HCT116 (cell line): ENCODE results near the gene C2CD3. TPM values are rescaled to one million over a fixed set of nuclear protein-coding genes. Genes with fewer than 3 reads are reported as not detected.

ENCODE experiments used
- ATAC-seq: fragments of 200-7000 bp; cut with Tn5 transposase; 2 replicates; pipeline ENCODE4 v1.9.1; 2020; ENCODE audit warnings: mild to moderate bottlenecking, moderate library complexity
- BruUV-seq: library from RNA; stranded (reverse); fragments of 400-500 nt; replicated peaks from 2 replicates; lab custom pipeline; 2021; lab: Mats Ljungman, UMichigan
- CTCF ChIA-PET: fragments of 300-600 bp; sonication (Branson Sonifier 250); formaldehyde crosslinking; loops from one replicate; lab custom pipeline; 2021; ENCODE audit warnings: antibody characterized with exemption; lab: Charles Lee
- POLR2A ChIA-PET: fragments of 300-600, 350-600 bp; sonication (Branson Sonifier 250); formaldehyde crosslinking; loops from one replicate; lab custom pipeline; 2021; ENCODE audit warnings: antibody characterized with exemption; lab: Charles Lee
- RAD21 ChIA-PET, 2 experiments: fragments of 300-600 bp; sonication (Branson Sonifier 250); formaldehyde crosslinking; loops; one replicate each; lab custom pipeline; 2023; ENCODE audit warnings: low total read pairs in 2 of 2; ENCODE audit not compliant: uncharacterized antibody in 2 of 2, unreplicated experiment in 2 of 2, low non-redundant PET in 1 of 2; lab: Charles Lee
- DNase-seq: peaks from one replicate; pipeline ENCODE4 v3.0.0-alpha.2; 2010; ENCODE audit warnings: low read depth, low spot score
- H2AFZ ChIP-seq: fragments of 200-600 bp; shearing (Covaris generic), sonication (generic); 2 replicates; pipeline ENCODE4 v1.6.1; 2017; ENCODE audit warnings: low read depth, mixed run types, mixed read lengths, antibody characterized with exemption, low read length; ENCODE audit not compliant: poor library complexity, severe bottlenecking
- H3K27ac ChIP-seq: 2 replicates; pipeline ENCODE4 v1.5.1; 2012; ENCODE audit warnings: low read depth, low read length
- H3K27me3 ChIP-seq: fragments of 200-600 bp; sonication (generic); 2 replicates; pipeline ENCODE4 v1.6.1; 2016; ENCODE audit warnings: mixed run types, low read length, mixed read lengths; ENCODE audit not compliant: insufficient read depth
- H3K36me3 ChIP-seq, 2 experiments: fragments of 200-500 bp in 1 of 2; fragments of 200-600 bp in 1 of 2; sonication (Bioruptor generic) in 1 of 2; sonication (generic) in 1 of 2; 2 replicates each; pipeline versions ENCODE4 v1.5.1 to v1.6.1; 2014 to 2016; ENCODE audit warnings: low read length in 2 of 2, inconsistent platforms in 1 of 2, mixed read lengths in 1 of 2, mixed run types in 1 of 2; ENCODE audit not compliant: insufficient read depth in 2 of 2, control insufficient read depth in 1 of 2
- H3K4me1 ChIP-seq, 2 experiments: fragments of 200-600 bp in 1 of 2; sonication (generic) in 1 of 2; 2 replicates each; pipeline versions ENCODE4 v1.5.1 to v1.6.1; 2012 to 2017; ENCODE audit warnings: low read length in 2 of 2, inconsistent platforms in 1 of 2, mild to moderate bottlenecking in 1 of 2, mixed read lengths in 1 of 2, mixed run types in 1 of 2, moderate library complexity in 1 of 2; ENCODE audit not compliant: insufficient read depth in 2 of 2, control insufficient read depth in 1 of 2
- H3K4me2 ChIP-seq: fragments of 200-600 bp; sonication (generic); 2 replicates; pipeline ENCODE4 v1.6.1; 2017; ENCODE audit warnings: mixed run types, low read length, mixed read lengths
- H3K4me3 ChIP-seq, 2 experiments: fragments of 200-600 bp in 1 of 2; sonication (generic) in 1 of 2; replicated peaks in 1 of 2; 2 replicates each; pipeline ENCODE4 v1.5.1; 2011 to 2016; ENCODE audit warnings: low read length in 2 of 2, control low read depth in 1 of 2, low read depth in 1 of 2, mild to moderate bottlenecking in 1 of 2, mixed read lengths in 1 of 2, mixed run types in 1 of 2
- H3K79me2 ChIP-seq: fragments of 200-600 bp; sonication (generic); 2 replicates; pipeline ENCODE4 v1.6.1; 2017; ENCODE audit warnings: mild to moderate bottlenecking, mixed run types, low read length, moderate library complexity, mixed read lengths; ENCODE audit not compliant: insufficient read depth
- H3K9ac ChIP-seq: fragments of 200-600 bp; sonication (generic); 2 replicates; pipeline ENCODE4 v1.6.1; 2016; ENCODE audit warnings: low read length, mixed read lengths
- H3K9me2 ChIP-seq: fragments of 200-600 bp; sonication (generic), shearing (Covaris generic); 2 replicates; pipeline ENCODE4 v1.6.1; 2017; ENCODE audit warnings: mixed run types, mild to moderate bottlenecking, moderate library complexity; ENCODE audit not compliant: insufficient read depth
- H3K9me3 ChIP-seq, 2 experiments: fragments of 200-500 bp in 1 of 2; fragments of 200-600 bp in 1 of 2; sonication (Bioruptor generic) in 1 of 2; sonication (generic) in 1 of 2; 2 replicates each; pipeline ENCODE4 v1.6.1; 2014 to 2017; ENCODE audit warnings: low read length in 2 of 2, mixed read lengths in 2 of 2, inconsistent platforms in 1 of 2, low read depth in 1 of 2, mild to moderate bottlenecking in 1 of 2, mixed run types in 1 of 2, moderate library complexity in 1 of 2; ENCODE audit not compliant: control insufficient read depth in 1 of 2, insufficient read depth in 1 of 2
- H4K20me1 ChIP-seq: fragments of 200-600 bp; sonication (generic), shearing (Covaris generic); 2 replicates; pipeline ENCODE4 v1.6.1; 2017; ENCODE audit warnings: mixed run types, mild to moderate bottlenecking, moderate library complexity; ENCODE audit not compliant: insufficient read depth
- ATF3 ChIP-seq: IDR thresholded peaks from 2 replicates; pipeline ENCODE4 v1.6.1; 2012
- CEBPB ChIP-seq: IDR thresholded peaks from 2 replicates; pipeline ENCODE4 v1.6.1; 2012; ENCODE audit warnings: low read depth
- ELF1 ChIP-seq: IDR thresholded peaks from 2 replicates; pipeline ENCODE4 v1.6.1; 2012; ENCODE audit warnings: low read depth, borderline replicate concordance
- EZH2phosphoT487 ChIP-seq: fragments of 200-600 bp; IDR thresholded peaks from 2 replicates; pipeline ENCODE4 v1.6.1; 2018; ENCODE audit warnings: antibody characterized with exemption, borderline replicate concordance
- FOSL1 ChIP-seq: IDR thresholded peaks from 2 replicates; pipeline ENCODE4 v1.6.1; 2012; ENCODE audit warnings: low read depth
- JUND ChIP-seq: IDR thresholded peaks from 2 replicates; pipeline ENCODE4 v1.6.1; 2012
- MAX ChIP-seq: IDR thresholded peaks from 2 replicates; pipeline ENCODE4 v1.6.1; 2012
- POLR2A ChIP-seq: IDR thresholded peaks from 2 replicates; pipeline ENCODE4 v1.7.0; 2011; ENCODE audit warnings: borderline replicate concordance; ENCODE audit not compliant: insufficient read depth, insufficient read length; ENCODE audit errors: extremely low read depth
- RAD21 ChIP-seq: IDR thresholded peaks from 2 replicates; pipeline ENCODE4 v1.6.1; 2012; ENCODE audit warnings: low read depth, mild to moderate bottlenecking
- REST ChIP-seq: IDR thresholded peaks from 2 replicates; pipeline ENCODE4 v1.6.1; 2012; ENCODE audit warnings: low read depth
- SP1 ChIP-seq: IDR thresholded peaks from 2 replicates; pipeline ENCODE4 v1.6.1; 2012; ENCODE audit warnings: low read depth
- TCF7L2 ChIP-seq: IDR thresholded peaks from 2 replicates; pipeline ENCODE4 v1.7.0; 2011; ENCODE audit warnings: borderline replicate concordance, inconsistent platforms; ENCODE audit not compliant: insufficient read depth, insufficient read length; ENCODE audit errors: extremely low read depth
- intact Hi-C: fragments of 100-400 bp; cut with micrococcal nuclease; formaldehyde crosslinking; loops from 2 replicates; pipeline ENCODE4 v1.10.0; 2022
- total RNA-seq: library from RNA; stranded (reverse); gene quantifications from one replicate; pipeline ENCODE4 v1.2.1, GENCODE V29; 2021; ENCODE audit not compliant: unreplicated experiment

C2CD3 gene
- total RNA-seq, 1 experiment from 2014 or later, result 30.6 TPM

- Histone ChIP-seq H3K9me2 (no peaks in the 10 kb centered on the region), H4K20me1 (0 out of 2 replicates have a peak, but pooled peaks cover 3% of the 10 kb centered on the region), H3K9ac (peak overlapping the region; percentile 89), H3K4me3 (peak overlapping the region; percentile 86 to 94)
- ChIA-PET RAD21 (interaction anchor here in 1 of 2 experiments (0.6 kb wide), 1 partner anchor 383 kb away, joined by 3 read pairs; no protein-coding TSS in a partner anchor), POLR2A (no interaction called here)
- intact Hi-C loops, result loop anchor here (1.0 to 5.0 kb wide), 2 partner anchors 190 to 207 kb away; partner anchors contain the start of gene UCP2
- TF ChIP-seq REST, result no peak
- TF ChIP-seq, all 23 proteins: peak for 0
- CTCF ChIA-PET, result no interaction called here
- no peaks in the 10 kb centered on the region for H3K9me3 ChIP-seq
- peak overlapping the region; percentile 66 for H3K27ac ChIP-seq
- no peak for ATAC-seq
- H3K4me2 ChIP-seq, result peak overlapping the region; percentile 90
- peaks cover 12 to 18% of the 10 kb centered on the region in 2 experiments; a peak in 2 of 4 replicates for H3K4me1 ChIP-seq
- no peak overlapping the region for H2AFZ ChIP-seq
- peaks cover 11 to 12% of the 10 kb centered on the region in 2 experiments for H3K36me3 ChIP-seq
- no peaks in the 10 kb centered on the region for H3K27me3 ChIP-seq
- DNase-seq, result no peak
- no TSS peak for BruUV-seq
- H3K79me2 ChIP-seq, result peaks cover 84% of the 10 kb centered on the region
Observed at GRCh38 chr11:74171997-74172396, 1.2 kb upstream of the C2CD3 start.

GRCh38 chr11:74171630-74171968, 797 bp upstream of the C2CD3 start:
- H3K4me1 ChIP-seq, result peaks cover 12 to 18% of the 10 kb centered on the region in 2 experiments; a peak in 2 of 4 replicates
- no TSS peak for BruUV-seq

More at GRCh38 chr11:74171630-74171968, 797 bp upstream of the C2CD3 start:
- no peaks in the 10 kb centered on the region for H3K27me3 ChIP-seq
- TF ChIP-seq POLR2A (no peak), ATF3 (no peak), TCF7L2 (no peak), RAD21 (no peak), CEBPB (no peak), JUND (no peak), SP1 (no peak), FOSL1 (no peak), ELF1 (no peak), MAX (no peak), EZH2phosphoT487 (no peak)
- H3K9ac ChIP-seq, result peak overlapping the region; percentile 89
- ChIA-PET CTCF (interaction anchor here (1.1 kb wide), 1 partner anchor 218 kb away, joined by 3 read pairs; no protein-coding TSS in a partner anchor), POLR2A (interaction anchor here (1.4 to 1.6 kb wide), 3 partner anchors 10 to 43 kb away, joined by 3 to 8 read pairs (median 6); no protein-coding TSS in a partner anchor), RAD21 (interaction anchor here in 1 of 2 experiments (0.6 kb wide), 1 partner anchor 383 kb away, joined by 3 read pairs; no protein-coding TSS in a partner anchor)
- H3K9me3 ChIP-seq, result no peaks in the 10 kb centered on the region
- DNase-seq, result no peak
- H4K20me1 ChIP-seq, result 0 out of 2 replicates have a peak, but pooled peaks cover 3% of the 10 kb centered on the region
- intact Hi-C loops, result loop anchor here (1.0 to 5.0 kb wide), 2 partner anchors 189 to 206 kb away; partner anchors contain the start of gene UCP2
- no peak for ATAC-seq
- H3K27ac ChIP-seq, result peak overlapping the region; percentile 66
- peaks cover 12 to 16% of the 10 kb centered on the region in 2 experiments for H3K36me3 ChIP-seq
- no peaks in the 10 kb centered on the region for H3K9me2 ChIP-seq
- no peak overlapping the region for H2AFZ ChIP-seq
- H3K4me3 ChIP-seq, result peak overlapping the region; percentile 86 to 94
- H3K79me2 ChIP-seq, result peaks cover 80% of the 10 kb centered on the region
- peak overlapping the region; percentile 90 for H3K4me2 ChIP-seq
